NB4 (cell line): Measurements from ENCODE around the gene TBC1D4.

Experiments used
- CTCF ChIP-seq: IDR thresholded peaks from one replicate; pipeline ENCODE4 v1.5.1; 2012; ENCODE audit warnings: low read depth, low read length
- MAX ChIP-seq: IDR thresholded peaks from 2 replicates; pipeline ENCODE4 v1.6.1; 2011; ENCODE audit warnings: low read depth, low read length
- MYC ChIP-seq: IDR thresholded peaks from 2 replicates; pipeline ENCODE4 v1.6.1; 2011; ENCODE audit warnings: low read depth, low read length
- POLR2A ChIP-seq: IDR thresholded peaks from 2 replicates; pipeline ENCODE4 v1.6.1; 2011; ENCODE audit warnings: mild to moderate bottlenecking; ENCODE audit not compliant: insufficient read length; ENCODE audit errors: extremely low read depth

- TF ChIP-seq CTCF (no peak), POLR2A (no peak), MAX (no peak), MYC (no peak)
Observed at GRCh38 chr13:75384879-75385707, 96.9 kb downstream of the TBC1D4 start.
